HK-2 (cell line): ENCODE results near the gene OR8H3.
"Not testable (repeated sequence)": the region's sequence is repeated elsewhere in the genome, so short reads cannot be mapped to it uniquely, and the experiment has no call there.

Source experiments
- DNase-seq: peaks from one replicate; pipeline ENCODE4 v3.0.0-alpha.2; 2018; ENCODE audit not compliant: unreplicated experiment

Gene OR8H3, protein sequence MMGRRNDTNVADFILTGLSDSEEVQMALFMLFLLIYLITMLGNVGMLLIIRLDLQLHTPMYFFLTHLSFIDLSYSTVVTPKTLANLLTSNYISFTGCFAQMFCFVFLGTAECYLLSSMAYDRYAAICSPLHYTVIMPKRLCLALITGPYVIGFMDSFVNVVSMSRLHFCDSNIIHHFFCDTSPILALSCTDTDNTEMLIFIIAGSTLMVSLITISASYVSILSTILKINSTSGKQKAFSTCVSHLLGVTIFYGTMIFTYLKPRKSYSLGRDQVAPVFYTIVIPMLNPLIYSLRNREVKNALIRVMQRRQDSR

DNA sequence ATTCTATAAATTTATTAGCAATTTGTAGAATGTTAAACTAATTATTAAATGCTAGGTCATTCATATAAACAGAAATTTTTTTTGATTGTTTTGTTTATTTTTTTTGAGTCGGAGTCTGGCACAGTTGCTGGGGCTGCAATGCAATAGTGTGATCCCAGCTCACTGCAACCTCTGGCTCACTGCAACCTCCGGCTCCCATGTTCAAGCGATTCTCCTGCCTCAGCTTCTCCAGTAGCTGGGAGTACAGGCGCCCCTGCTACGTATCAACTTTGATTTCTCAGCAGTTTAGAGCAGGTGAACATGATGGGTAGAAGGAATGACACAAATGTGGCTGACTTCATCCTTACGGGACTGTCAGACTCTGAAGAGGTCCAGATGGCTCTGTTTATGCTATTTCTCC lies at the start of gene OR8H3:
TSS of gene OR8H3 (plus strand) at position 301 of the 400 bp plus-strand sequence. CDS start at position 301, 0 bp downstream.
- DNase-seq = no peak

GRCh38 chr11:56089697-56090096 lies 32.5 kb upstream of the OR8H3 start:
- no peak for DNase-seq

GRCh38 chr11:56093008-56093407 lies 29.2 kb upstream of the OR8H3 start, which contains the start of gene OR8I2:
Gene OR8I2 (plus strand): TSS chr11:56093308. CDS start chr11:56093308, 0 bp downstream.
- no peak for DNase-seq

GRCh38 chr11:56103210-56103737 lies 18.9 kb upstream of the OR8H3 start, which contains the start of gene OR8H2:
Gene OR8H2 (plus strand): TSS chr11:56103687. CDS start chr11:56105043, 1,356 bp downstream.
- no peak for DNase-seq

- no peak for DNase-seq
Measured at GRCh38 chr11:56140151-56140661, 18.0 kb downstream of the OR8H3 start, which contains the start of gene OR8J3. Gene OR8J3 (minus strand): TSS chr11:56140201. CDS start chr11:56137718, 2,483 bp downstream.

GRCh38 chr11:56143681-56144080 lies 21.5 kb downstream of the OR8H3 start:
- not testable (repeated sequence) for DNase-seq

DNA sequence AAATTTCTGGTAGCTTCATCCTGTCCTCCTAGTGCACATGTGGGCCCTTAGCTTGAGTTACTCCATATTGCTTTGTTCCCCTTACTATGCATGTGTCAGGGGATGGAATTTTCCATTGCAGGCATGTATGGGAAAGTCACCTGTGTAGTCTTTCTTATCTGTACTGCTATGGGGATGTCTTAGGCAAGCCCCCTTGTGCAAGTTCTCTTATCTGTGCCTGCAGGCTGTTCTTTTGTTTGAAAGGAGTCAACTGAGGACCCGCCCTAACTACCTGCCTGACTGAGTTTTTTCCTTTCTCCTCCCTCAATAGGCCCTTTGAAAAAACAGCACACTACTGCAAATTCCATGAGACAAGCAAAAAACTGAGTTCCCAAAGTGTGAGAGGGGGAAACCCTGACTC lies 29.2 kb downstream of the OR8H3 start:
- DNase-seq = no peak

DNA sequence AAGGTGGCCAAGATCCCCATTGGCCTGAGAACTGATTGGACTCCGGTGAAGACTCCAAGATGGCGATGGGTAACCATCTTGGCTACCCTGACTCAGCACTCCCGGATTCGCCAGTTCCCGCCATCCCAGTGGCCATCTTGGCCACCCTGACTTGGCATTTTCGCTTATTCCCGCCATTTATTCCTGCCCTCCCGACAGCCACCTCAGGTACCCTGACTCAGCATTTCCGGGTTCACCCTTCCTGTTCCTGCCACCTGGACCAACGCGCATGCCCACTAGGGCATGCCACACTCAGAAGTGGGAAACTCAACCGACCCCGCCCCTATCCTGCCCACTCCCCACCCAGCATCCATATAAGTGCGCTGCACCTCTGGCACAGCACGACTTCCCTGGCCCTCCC lies 30.2 kb downstream of the OR8H3 start:
- DNase-seq = no peak

GRCh38 chr11:56160217-56160616 lies 38.0 kb downstream of the OR8H3 start, which contains the start of gene OR8K5:
Gene OR8K5 (minus strand): TSS chr11:56160317. CDS start chr11:56160317, 0 bp downstream.
- DNase-seq = no peak

DNA sequence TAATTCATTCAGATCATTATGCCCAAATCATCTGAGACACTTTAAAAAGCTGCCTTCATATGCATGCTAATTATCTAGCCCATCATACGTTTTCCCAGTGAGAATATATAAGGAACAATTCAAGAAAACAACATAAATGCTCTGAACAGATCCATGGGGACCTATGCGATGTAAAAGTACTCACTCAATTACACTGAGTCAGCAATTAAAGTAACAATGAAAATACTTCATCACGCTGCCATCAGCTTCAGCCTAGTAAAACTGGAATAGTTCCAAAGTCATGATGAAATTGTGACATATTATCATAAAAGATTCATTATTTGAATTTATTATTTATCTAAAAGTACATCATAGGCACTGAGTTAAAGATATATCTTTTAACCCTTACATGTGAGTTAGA lies 41.6 kb downstream of the OR8H3 start:
- DNase-seq = no peak

- no peak for DNase-seq
Measured at GRCh38 chr11:56172256-56172830, 50.2 kb downstream of the OR8H3 start.
